ENCODE data around the gene ST3GAL5.

ST3GAL5 gene

DNA sequence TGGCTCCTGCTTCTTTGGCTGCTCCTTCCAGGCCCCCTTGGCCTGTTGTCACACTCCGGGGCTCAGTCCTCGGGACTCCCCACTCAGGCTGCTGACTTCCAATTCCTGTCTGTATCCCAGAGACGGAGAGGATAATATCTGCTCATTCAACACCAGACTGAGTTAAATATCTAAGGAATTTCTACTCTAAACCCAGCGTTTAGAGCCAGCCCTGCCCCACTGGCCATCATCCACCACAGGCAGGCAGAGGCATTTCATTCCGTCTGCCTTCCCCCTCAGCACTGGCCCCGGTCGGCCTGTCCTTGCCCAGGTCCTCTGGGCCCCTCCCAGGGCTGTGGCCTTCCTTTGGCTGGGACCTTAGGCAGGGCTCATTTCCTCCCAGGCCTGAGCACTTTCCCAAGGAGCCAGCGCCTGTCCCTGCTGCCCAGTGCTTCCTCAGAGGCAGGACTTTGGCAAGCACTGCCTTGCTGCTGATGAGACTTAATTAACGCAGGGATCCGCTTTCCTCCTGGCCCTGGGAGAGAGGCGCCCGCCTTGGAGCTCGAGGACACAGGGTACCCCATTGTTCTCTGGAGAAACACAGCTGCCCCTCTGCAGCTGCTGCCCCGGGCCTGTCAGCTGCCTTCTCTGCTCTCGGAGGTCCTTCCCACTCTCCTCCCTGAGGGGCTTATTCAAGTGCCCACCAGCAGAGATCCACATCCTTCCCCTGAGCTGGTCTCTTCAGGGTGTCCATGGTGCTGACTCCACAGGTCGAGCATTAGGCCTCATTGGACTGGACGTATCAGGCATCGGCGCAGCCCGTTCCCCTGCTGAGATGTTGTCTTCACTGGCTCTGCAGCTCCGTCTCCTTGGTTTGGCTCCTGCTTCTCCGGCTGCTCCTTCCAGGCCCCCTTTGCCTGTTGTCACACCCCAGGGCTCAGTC lies 92.2 kb downstream of the ST3GAL5 start:
- DNase-seq (ENCODE audit: extremely low spot score, insufficient read length, low read depth) = no peak
- no peak for FAIRE-seq

DNA sequence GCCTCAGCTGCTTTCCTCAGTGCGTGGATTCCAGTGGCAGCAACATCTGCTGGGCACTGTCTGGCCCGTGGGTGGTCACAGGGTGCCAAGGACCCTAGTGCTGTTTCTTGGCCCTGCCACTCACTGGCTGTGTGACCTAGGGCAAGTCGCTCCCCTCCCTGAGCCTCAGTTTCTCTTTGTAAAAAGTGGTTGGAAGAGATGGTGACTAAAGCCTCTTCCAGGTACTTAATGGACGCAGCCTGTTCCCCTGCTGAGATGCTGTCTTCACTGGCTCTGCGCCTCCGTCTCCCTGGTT lies 92.8 kb downstream of the ST3GAL5 start:
- DNase-seq (ENCODE audit: extremely low spot score, insufficient read length, low read depth) (no peak), FAIRE-seq (no peak)

DNA sequence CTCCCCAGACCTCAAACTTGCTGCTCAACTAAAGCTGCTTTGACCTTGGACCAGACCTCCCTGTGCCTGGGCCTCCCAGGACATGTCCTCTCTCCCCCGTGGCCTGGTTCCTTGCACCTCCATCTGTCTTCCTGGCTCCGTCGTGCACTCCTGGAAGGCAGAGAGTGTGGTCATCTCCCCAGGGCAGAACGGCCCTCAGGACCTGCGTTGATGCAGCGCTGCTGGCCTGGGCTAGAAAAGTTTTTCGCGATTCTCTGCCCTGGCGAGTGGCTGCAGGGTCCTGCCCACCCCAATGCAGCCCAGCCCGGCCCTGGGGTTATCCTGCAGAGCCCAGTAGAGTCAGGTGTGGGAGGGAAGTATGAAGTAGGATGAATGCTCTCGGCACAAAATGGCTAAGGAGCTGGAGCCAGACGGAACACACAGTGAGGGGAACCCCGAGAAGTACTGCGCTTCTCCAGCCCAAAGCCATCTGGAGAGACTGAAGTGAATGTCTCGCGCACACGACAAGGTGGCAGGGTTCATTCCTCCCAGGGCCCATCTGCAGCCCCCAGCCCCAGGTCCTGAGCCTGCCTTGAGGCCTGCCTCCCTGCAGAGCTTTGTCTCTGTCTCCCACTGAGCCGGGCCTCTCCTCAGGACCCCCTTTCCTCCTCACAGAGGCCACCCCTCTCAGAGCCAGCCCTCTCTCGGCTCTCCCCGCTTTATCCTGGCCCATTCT lies 93.3 kb downstream of the ST3GAL5 start:
- DNase-seq (ENCODE audit: extremely low spot score, insufficient read length, low read depth) (no peak), FAIRE-seq (no peak)

DNA sequence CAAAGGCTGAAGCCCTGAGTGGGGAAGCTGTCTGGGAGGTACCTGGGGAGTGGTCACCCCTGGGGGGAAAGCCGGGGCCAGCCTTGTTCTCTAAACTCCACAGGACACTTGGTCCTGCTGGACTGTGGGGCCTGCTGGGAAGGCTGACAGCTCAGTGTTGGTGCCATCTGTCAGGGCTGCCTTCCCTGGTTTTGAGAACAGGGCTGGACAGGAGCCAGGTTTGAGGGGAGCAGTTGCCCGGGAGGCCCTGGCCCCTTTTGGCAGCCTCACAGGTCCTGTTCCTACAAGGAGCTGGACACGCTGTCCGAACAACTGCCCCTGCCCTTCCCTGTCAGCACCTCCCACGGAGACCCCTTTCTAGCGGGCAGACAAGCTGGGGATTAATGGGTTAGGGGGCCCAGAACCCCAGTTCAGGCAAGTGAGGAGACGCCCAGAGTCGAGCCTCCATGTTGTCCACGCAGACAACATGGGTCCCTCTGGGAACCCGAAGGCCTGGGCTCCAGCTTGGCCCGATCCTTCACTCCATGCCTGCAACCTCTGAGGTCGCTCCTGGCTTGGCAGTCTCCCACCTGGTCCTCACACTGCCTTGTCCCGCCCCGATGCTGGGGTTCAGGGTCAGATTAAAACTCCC lies 94.2 kb downstream of the ST3GAL5 start:
- no peak for FAIRE-seq
- no peak for DNase-seq (ENCODE audit: extremely low spot score, insufficient read length, low read depth)

DNA sequence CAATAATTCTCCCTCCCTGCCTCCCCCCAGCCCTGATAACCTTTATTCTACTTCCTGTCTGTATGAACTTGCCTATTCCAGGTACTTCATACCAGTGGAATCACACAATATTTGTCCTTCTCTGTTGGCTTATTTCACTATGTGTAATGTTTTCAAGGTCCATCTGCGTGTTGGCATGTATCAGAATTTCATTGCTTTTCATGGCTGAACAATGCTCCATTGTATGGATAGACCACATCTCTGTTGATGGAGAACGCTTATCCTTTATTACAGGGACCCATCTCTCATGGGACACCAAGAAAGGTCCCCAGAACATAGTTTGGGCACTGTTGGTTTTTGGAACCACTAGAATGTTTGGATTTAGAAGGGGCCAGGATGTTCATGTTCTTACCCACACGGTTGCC lies 94.8 kb downstream of the ST3GAL5 start:
- FAIRE-seq = no peak

DNA sequence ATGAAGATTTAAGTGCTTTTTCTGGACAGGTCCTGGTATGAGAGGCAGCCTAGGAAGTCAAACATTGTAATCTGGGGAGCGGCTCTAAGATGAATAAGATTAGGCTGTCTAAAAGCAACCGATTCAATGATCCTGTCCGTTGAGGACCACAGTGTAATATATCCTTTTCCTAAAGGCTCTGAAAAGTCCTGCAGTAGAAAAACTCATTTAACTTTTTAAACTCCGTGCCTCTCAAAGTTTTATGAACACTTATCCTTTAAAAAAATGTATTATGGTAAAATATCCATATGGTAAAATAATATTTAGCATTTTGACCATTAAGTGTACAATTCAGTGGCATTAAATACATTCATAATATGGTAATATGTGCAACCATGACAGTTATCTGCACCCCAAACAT lies 95.2 kb downstream of the ST3GAL5 start:
- FAIRE-seq (no peak), DNase-seq (ENCODE audit: extremely low spot score, insufficient read length, low read depth) (no peak)

More for the DNA sequence above, 94.8 kb downstream of the ST3GAL5 start:
- no peak for DNase-seq (ENCODE audit: extremely low spot score, insufficient read length, low read depth)

DNA sequence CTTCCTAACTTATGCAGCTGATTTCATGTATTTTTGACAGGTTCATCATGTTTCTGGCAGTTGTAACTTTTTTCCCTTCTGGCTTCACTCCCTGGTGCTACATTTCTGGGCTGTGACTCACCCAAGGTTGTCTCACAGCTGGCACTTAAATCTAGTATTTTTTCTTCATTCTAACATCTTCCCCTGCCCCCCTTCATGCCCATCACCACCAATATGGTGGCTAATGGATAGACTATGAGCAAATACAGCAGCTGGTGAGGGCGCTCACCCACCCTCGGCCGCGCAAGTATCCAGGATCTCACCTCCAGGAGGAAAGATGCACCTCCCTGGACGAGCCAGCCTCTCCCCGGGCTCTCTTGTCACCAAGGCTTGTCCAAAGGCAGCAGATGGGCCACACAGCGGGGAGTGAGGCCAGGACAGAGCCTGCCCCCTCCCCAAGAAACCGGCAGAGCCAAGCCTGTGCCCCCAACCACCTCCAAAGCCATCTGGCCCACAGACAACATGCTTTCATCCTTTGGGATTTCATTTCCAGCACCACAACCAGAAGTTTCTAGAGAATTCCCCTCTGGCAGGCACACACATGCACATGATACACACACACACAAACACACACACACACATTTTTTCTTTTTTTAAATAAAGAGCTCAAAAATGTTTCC lies 95.9 kb downstream of the ST3GAL5 start:
- no peak for DNase-seq (ENCODE audit: extremely low spot score, insufficient read length, low read depth)
- FAIRE-seq = no peak

DNA sequence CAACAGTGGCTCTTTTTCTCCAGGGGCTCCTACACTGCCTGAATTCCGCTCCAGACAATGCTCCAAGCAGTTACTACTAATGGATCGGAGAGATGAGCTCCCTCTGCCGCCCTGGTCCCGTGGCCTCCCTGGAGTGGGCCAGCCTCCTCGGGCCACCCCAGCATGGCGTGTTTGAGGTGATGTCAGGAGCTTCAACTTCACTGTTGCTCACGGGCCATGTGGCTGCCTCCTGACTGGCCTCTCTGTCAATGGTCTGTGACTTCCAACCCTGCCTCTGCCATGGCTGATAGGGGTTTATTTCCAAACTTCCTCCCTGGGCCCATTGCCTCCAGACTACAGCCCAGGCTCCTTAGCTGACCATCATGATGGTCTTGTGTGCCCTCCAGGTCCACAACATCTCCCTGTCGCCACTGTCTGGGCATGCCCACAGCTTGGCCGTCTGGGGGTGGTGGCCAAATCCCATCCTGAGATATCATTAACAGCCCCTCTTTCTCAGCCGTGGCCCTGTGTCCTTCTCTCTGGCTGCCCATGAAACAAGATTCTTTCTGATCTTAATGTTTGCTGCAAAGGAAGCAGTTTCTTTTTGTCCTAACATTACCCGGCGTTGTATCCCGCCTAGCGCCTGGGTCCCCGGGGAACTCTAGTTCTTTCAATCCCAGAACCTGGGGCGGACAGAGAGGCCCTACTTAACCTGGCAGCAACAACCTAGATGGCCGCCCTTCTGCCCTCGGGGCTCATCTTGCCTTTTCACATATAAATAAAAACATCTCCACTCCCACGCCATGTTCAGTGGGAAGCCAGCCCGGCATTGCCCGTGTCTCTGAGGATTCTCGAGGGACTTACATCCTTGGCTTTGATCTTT lies 96.9 kb downstream of the ST3GAL5 start:
- FAIRE-seq (no peak), DNase-seq (ENCODE audit: extremely low spot score, insufficient read length, low read depth) (no peak)

DNA sequence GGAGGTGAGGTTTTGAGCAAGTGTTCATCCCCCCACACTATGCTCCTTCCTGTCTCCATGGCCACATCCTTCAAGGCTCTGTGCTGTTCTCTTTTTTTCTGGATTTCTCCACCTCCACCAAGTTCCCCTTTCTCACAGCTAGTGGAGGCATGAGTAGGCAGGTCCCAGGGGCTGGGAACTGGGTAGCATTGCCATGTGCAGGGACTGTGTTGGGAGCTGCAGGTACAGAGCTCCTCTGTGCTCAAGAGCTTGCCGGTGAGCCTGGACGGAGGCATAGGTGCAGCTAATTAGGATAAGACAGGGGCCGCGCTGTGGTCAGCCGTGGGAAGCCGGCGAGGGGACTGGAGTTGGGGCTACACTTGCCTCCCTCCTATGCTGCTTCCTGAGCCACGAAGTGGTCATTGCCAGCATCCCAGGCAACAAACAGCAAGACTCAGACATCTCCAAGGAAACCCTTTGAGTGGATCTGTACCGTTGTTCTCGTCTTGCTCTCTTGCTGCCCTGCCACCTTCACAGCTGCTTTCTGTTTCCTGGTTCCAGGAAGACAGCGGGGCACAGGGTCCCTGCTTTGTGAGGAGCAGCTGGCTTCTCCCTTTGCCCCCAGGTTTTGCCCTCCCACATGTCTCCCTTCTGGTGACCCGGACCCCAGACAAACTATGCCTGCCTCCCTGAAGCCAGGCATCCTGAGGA lies 98.1 kb downstream of the ST3GAL5 start:
- no peak for FAIRE-seq

DNA sequence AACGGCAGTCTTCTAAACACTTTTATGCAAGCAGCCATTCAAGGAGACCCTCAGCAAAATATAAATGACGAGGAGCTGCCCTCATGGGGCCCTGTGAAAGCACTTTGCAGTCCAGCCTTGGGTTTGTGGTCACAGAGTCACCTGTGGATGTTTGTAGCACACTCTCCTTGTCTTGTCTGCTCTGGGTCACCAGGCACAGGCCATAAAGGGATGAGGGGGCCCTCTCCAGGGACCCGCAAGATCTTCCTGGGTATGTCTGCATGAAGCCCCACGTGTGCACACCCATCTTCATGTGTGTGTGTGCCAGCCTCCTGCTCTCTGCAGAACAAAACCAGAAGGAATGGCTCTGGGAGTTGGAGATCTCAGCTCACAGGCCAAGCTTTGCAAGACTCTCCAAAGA lies 98.8 kb downstream of the ST3GAL5 start:
- no peak for DNase-seq (ENCODE audit: extremely low spot score, insufficient read length, low read depth)
- no peak for FAIRE-seq

More for the DNA sequence above, 98.1 kb downstream of the ST3GAL5 start:
- no peak for DNase-seq (ENCODE audit: extremely low spot score, insufficient read length, low read depth)

DNA sequence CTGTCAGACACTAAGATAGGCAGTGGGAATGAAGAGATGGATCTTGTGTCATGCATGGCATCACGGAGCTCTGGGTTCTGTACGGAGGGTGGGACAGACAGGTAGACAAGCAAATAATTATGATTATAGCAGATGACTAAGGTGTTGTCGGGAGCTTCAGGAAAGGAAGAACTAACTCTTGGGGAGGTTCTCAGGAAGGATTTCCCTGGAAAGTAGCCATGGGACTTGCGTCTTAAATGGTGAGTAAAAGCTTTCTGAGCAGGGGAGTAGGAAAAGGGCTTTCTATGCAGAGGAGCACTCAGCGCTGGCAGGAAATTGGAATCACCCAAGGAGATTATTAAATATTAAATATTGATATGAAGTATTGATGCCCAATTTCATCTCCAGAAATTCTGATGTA lies 99.5 kb downstream of the ST3GAL5 start:
- DNase-seq (ENCODE audit: extremely low spot score, insufficient read length, low read depth) (no peak), FAIRE-seq (no peak)

DNA sequence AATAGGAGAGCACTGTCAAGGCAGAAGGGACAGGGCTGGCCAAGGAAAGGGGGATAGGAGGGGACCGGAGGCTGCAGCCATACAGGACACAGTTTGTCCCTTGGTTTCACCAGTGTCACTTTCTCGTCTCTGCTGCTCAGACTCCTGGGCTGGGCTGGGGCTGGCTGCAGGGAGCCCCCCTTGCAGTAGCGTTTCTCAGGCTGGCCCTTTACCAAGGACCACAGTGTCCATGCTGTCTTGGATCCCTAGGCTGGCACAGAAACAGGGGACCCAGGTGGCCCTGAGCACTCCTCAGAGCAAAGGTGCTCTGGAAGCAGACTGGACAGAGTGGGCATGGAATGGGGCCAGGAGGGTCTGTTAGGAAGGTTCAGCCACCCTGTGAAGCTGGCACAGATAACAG lies 100.2 kb downstream of the ST3GAL5 start:
- no peak for DNase-seq (ENCODE audit: extremely low spot score, insufficient read length, low read depth)
- no peak for FAIRE-seq

DNA sequence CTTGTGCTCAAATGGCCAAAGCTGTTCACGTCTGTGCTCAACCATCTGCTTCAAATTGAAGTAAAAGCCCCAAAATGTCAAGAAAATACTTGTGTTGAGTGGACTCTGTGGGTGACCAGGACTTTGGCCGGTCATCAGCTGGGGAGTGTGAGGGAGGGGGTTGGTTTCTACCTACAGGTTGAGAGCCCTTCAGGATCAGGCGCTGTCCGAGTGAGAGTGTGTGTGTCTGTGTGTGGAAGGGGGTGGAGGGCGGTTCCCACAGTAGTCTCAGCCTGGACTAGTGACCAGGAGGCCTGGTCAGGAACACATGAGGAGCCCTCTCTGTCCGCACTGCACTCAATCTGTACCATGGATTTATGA lies 100.8 kb downstream of the ST3GAL5 start:
- no peak for DNase-seq (ENCODE audit: extremely low spot score, insufficient read length, low read depth)
- FAIRE-seq = no peak

DNA sequence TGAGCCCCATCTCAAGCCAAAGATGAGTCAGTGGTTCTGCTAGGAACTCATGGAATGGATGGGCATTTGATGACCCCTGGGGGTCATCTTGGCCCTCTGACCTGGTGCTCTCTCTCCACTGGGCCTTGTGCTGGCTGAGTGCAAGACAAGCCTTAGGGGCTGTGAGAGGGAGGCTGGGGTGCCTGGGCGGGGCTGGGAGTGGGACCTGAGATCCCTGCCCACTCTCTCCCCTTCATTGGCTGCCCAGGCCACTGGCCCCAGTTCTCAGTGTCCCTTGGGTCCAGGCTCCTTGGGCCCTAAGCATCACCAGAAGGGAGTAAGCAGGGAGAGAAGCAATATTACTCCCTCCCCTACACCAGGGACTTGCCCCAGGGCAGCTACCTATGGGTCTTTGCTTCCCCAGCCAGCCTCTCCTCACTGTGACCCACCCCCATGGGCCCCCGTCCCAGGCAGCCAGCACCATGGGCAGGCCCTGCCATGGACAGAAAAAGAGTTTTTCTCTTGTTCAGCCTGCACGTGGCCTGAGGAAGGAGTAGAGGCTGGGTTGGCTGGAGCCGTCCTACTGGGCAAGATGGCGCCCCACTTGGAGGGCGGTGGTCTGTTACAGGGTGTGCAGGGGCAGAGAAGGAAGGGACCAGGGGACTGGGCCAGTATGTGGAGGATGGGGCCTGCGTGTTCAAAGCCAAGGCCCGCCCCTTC lies 101.4 kb downstream of the ST3GAL5 start:
- FAIRE-seq = no peak
- DNase-seq (ENCODE audit: extremely low spot score, insufficient read length, low read depth) = no peak

All from GM18507 (cell line).